Measurements from ENCODE around the gene NIPSNAP2.

DNA sequence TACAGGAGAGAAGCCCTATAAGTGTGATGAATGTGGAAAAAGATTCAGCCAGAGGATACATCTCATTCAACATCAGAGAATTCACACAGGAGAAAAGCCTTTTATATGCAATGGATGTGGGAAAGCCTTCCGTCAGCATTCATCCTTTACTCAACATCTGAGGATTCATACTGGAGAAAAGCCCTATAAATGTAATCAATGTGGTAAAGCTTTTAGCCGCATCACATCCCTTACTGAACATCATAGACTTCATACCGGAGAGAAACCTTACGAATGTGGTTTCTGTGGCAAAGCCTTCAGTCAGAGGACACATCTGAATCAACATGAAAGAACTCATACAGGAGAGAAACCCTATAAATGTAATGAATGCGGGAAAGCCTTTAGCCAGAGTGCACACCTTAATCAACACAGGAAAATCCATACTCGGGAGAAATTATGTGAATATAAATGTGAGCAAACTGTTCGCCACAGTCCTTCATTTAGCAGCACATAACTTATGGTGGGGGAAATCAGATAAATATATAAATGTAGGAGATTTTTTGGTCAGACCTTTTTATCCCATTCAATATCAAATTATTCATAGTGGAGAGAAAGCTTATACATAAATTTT, 24.8 kb upstream of the NIPSNAP2 start:
- TF ChIP-seq, protein P1, sequence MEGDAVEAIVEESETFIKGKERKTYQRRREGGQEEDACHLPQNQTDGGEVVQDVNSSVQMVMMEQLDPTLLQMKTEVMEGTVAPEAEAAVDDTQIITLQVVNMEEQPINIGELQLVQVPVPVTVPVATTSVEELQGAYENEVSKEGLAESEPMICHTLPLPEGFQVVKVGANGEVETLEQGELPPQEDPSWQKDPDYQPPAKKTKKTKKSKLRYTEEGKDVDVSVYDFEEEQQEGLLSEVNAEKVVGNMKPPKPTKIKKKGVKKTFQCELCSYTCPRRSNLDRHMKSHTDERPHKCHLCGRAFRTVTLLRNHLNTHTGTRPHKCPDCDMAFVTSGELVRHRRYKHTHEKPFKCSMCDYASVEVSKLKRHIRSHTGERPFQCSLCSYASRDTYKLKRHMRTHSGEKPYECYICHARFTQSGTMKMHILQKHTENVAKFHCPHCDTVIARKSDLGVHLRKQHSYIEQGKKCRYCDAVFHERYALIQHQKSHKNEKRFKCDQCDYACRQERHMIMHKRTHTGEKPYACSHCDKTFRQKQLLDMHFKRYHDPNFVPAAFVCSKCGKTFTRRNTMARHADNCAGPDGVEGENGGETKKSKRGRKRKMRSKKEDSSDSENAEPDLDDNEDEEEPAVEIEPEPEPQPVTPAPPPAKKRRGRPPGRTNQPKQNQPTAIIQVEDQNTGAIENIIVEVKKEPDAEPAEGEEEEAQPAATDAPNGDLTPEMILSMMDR (IDR thresholded peaks at IDR 0.05): no peak
- TF ChIP-seq EZH2 (IDR thresholded peaks at IDR 0.05) (no peak), EZH2phosphoT487 (IDR thresholded peaks at IDR 0.05) (no peak)

Data from neural progenitor cell (in vitro differentiated cells).